Ishikawa (cell line): Measurements from ENCODE around the gene GPR55.

Experiments
- CEBPB ChIP-seq: IDR thresholded peaks from 2 replicates; pipeline ENCODE4 v1.6.1; 2012
- CREB1 ChIP-seq: IDR thresholded peaks from 2 replicates; pipeline ENCODE4 v1.6.1; 2012; ENCODE audit warnings: low read depth
- EGR1 ChIP-seq: IDR thresholded peaks from 2 replicates; pipeline ENCODE4 v1.6.1; 2012
- EP300 ChIP-seq: IDR thresholded peaks from 2 replicates; pipeline ENCODE4 v1.6.1; 2012; ENCODE audit warnings: borderline replicate concordance
- FOXM1 ChIP-seq: IDR thresholded peaks from 2 replicates; pipeline ENCODE4 v1.6.1; 2012; ENCODE audit warnings: low read depth, borderline replicate concordance
- MAX ChIP-seq: IDR thresholded peaks from 2 replicates; pipeline ENCODE4 v1.6.1; 2012
- NFIC ChIP-seq: IDR thresholded peaks from 2 replicates; pipeline ENCODE4 v1.6.1; 2012
- RAD21 ChIP-seq: IDR thresholded peaks from 2 replicates; pipeline ENCODE4 v1.6.1; 2012; ENCODE audit warnings: low read depth
- TAF1 ChIP-seq: IDR thresholded peaks from 2 replicates; pipeline ENCODE4 v1.6.1; 2012; ENCODE audit warnings: low read depth, mild to moderate bottlenecking
- TEAD4 ChIP-seq: IDR thresholded peaks from 2 replicates; pipeline ENCODE4 v1.6.1; 2012
- USF1 ChIP-seq: IDR thresholded peaks from 2 replicates; pipeline ENCODE4 v1.6.1; 2012
- YY1 ChIP-seq: IDR thresholded peaks from 2 replicates; pipeline ENCODE4 v1.6.1; 2012; ENCODE audit warnings: low read depth
- ZBTB7A ChIP-seq: IDR thresholded peaks from 2 replicates; pipeline ENCODE4 v1.6.1; 2012; ENCODE audit warnings: low read depth
- TF ChIP-seq, protein P1 (sequence below): IDR thresholded peaks from 2 replicates; pipeline ENCODE4 v1.6.1; 2012; ENCODE audit warnings: low read depth, mild to moderate bottlenecking

GRCh38 chr2:230930928-230931555 lies 6.0 kb upstream of the GPR55 start:
- TF ChIP-seq EP300, result no peak
- TF ChIP-seq, protein P1, sequence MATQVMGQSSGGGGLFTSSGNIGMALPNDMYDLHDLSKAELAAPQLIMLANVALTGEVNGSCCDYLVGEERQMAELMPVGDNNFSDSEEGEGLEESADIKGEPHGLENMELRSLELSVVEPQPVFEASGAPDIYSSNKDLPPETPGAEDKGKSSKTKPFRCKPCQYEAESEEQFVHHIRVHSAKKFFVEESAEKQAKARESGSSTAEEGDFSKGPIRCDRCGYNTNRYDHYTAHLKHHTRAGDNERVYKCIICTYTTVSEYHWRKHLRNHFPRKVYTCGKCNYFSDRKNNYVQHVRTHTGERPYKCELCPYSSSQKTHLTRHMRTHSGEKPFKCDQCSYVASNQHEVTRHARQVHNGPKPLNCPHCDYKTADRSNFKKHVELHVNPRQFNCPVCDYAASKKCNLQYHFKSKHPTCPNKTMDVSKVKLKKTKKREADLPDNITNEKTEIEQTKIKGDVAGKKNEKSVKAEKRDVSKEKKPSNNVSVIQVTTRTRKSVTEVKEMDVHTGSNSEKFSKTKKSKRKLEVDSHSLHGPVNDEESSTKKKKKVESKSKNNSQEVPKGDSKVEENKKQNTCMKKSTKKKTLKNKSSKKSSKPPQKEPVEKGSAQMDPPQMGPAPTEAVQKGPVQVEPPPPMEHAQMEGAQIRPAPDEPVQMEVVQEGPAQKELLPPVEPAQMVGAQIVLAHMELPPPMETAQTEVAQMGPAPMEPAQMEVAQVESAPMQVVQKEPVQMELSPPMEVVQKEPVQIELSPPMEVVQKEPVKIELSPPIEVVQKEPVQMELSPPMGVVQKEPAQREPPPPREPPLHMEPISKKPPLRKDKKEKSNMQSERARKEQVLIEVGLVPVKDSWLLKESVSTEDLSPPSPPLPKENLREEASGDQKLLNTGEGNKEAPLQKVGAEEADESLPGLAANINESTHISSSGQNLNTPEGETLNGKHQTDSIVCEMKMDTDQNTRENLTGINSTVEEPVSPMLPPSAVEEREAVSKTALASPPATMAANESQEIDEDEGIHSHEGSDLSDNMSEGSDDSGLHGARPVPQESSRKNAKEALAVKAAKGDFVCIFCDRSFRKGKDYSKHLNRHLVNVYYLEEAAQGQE, result no peak
- no peak for TF ChIP-seq YY1
- no peak for TF ChIP-seq FOXM1
- TF ChIP-seq TAF1, result no peak
- no peak for TF ChIP-seq NFIC
- TF ChIP-seq RAD21, result no peak
- TF ChIP-seq TEAD4, result no peak
- no peak for TF ChIP-seq USF1
- TF ChIP-seq CEBPB, result no peak
- TF ChIP-seq MAX, result no peak
- no peak for TF ChIP-seq ZBTB7A
- no peak for TF ChIP-seq EGR1
- TF ChIP-seq CREB1, result no peak
